Trophoblast cell (in vitro differentiated cells and primary cell): ENCODE measurements around the gene PAPPA.

ENCODE experiments used
- DNase-seq, 2 donors: peaks; one replicate each; pipeline ENCODE4 v3.0.0-alpha.2; 2016
- H2AFZ ChIP-seq: 2 replicates; pipeline ENCODE4 v1.6.1; 2013; ENCODE audit warnings: low read length, moderate library complexity, mild to moderate bottlenecking; ENCODE audit not compliant: insufficient read depth, poor library complexity
- H2AK5ac ChIP-seq: 2 replicates; pipeline ENCODE4 v1.6.1; 2013; ENCODE audit warnings: mild to moderate bottlenecking, low read length
- H2BK120ac ChIP-seq: 2 replicates; pipeline ENCODE4 v1.6.1; 2013; ENCODE audit warnings: low read length, mild to moderate bottlenecking, moderate library complexity; ENCODE audit not compliant: insufficient read depth, poor library complexity
- H2BK12ac ChIP-seq: 2 replicates; pipeline ENCODE4 v1.6.1; 2013; ENCODE audit warnings: mild to moderate bottlenecking, low read length, moderate library complexity
- H2BK5ac ChIP-seq: 2 replicates; pipeline ENCODE4 v1.6.1; 2013; ENCODE audit warnings: low read length, low read depth, moderate library complexity, mild to moderate bottlenecking; ENCODE audit not compliant: poor library complexity
- H3K14ac ChIP-seq: 2 replicates; pipeline ENCODE4 v1.6.1; 2013; ENCODE audit warnings: mild to moderate bottlenecking, low read length
- H3K18ac ChIP-seq: 2 replicates; pipeline ENCODE4 v1.6.1; 2013; ENCODE audit warnings: mild to moderate bottlenecking, low read length
- H3K23ac ChIP-seq: 2 replicates; pipeline ENCODE4 v1.6.1; 2013; ENCODE audit warnings: low read length
- H3K27ac ChIP-seq: 2 replicates; pipeline ENCODE4 v1.5.1; 2013; ENCODE audit warnings: low read depth, mild to moderate bottlenecking, inconsistent platforms, low read length, moderate library complexity
- H3K27me3 ChIP-seq: 2 replicates; pipeline ENCODE4 v1.6.1; 2013; ENCODE audit warnings: inconsistent platforms, mild to moderate bottlenecking, low read length, moderate library complexity; ENCODE audit not compliant: insufficient read depth
- H3K36me3 ChIP-seq, 2 experiments: 1 replicate in 1 of 2; 2 replicates in 1 of 2; pipeline ENCODE4 v1.6.1; 2013; ENCODE audit warnings: low read length in 2 of 2, mild to moderate bottlenecking in 2 of 2, moderate library complexity in 1 of 2; ENCODE audit not compliant: insufficient read depth in 2 of 2, control insufficient read depth in 1 of 2
- H3K4ac ChIP-seq: 2 replicates; pipeline ENCODE4 v1.6.1; 2013; ENCODE audit warnings: low read depth, mild to moderate bottlenecking, low read length, moderate library complexity
- H3K4me1 ChIP-seq, 2 experiments: 1 replicate in 1 of 2; 2 replicates in 1 of 2; pipeline ENCODE4 v1.6.1; 2013; ENCODE audit warnings: low read length in 2 of 2, mild to moderate bottlenecking in 2 of 2, moderate library complexity in 1 of 2; ENCODE audit not compliant: insufficient read depth in 2 of 2, control insufficient read depth in 1 of 2
- H3K4me2 ChIP-seq: 2 replicates; pipeline ENCODE4 v1.6.1; 2013; ENCODE audit warnings: inconsistent platforms, mild to moderate bottlenecking, low read length, moderate library complexity
- H3K4me3 ChIP-seq: 2 replicates; pipeline ENCODE4 v1.5.1; 2013; ENCODE audit warnings: mild to moderate bottlenecking, low read depth, low read length, inconsistent platforms
- H3K79me1 ChIP-seq: one replicate; pipeline ENCODE4 v1.6.1; 2013; ENCODE audit warnings: low read length
- H3K79me2 ChIP-seq: 2 replicates; pipeline ENCODE4 v1.6.1; 2013; ENCODE audit warnings: low read length, mild to moderate bottlenecking; ENCODE audit not compliant: control insufficient read depth, insufficient read depth, poor library complexity
- H3K9ac ChIP-seq: 2 replicates; pipeline ENCODE4 v1.6.1; 2013; ENCODE audit warnings: mild to moderate bottlenecking, low read length
- H3K9me3 ChIP-seq: 2 replicates; pipeline ENCODE4 v1.6.1; 2013; ENCODE audit warnings: low read depth, mild to moderate bottlenecking, control low read depth, inconsistent platforms, low read length; ENCODE audit not compliant: insufficient read depth
- H4K12ac ChIP-seq: 2 replicates; pipeline ENCODE4 v1.6.1; 2013; ENCODE audit warnings: low read depth, mild to moderate bottlenecking, low read length, moderate library complexity
- H4K8ac ChIP-seq: 2 replicates; pipeline ENCODE4 v1.6.1; 2013; ENCODE audit warnings: low read depth, mild to moderate bottlenecking, low read length, moderate library complexity
- H4K91ac ChIP-seq: one replicate; pipeline ENCODE4 v1.6.1; 2013; ENCODE audit warnings: low read depth, mild to moderate bottlenecking, low read length, moderate library complexity
- WGBS: extraction: QIAGEN DNeasy Blood & Tissue Kit; methylation state at CpG from one replicate; pipeline ENCODE4 v1.1.7; 2013; ENCODE audit warnings: missing lambda C conversion rate; ENCODE audit not compliant: insufficient read length, insufficient coverage; ENCODE audit errors: extremely low coverage; 5-methylcytosine and 5-hydroxymethylcytosine counted together

The PAPPA gene

DNA sequence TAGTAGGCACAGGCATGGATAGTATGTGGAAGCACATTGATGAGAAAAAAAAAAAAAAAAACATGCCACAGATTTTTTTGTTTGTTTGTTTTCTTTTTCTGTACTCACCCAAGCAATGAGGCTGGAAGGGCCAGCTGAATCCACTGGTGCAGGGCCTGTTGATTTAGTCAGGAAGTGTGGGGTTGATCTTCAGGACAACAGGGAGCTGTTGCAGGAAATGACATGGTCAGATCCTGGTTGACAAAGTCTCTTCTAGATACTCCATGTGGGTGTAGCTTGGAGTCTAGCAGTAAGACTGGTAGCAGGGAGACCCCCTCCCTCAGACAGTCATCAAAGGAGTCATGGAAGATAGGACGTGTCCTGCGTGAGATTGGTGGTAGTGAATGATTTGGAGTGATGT lies 191.8 kb downstream of the PAPPA start:
- no peak overlapping the region for H3K4me2 ChIP-seq
- H2BK120ac ChIP-seq: no peak overlapping the region
- WGBS: no CpG with 5 or more reads among the region's 2 CpGs
- peaks cover 0 to 6% of the 10 kb centered on the region in 2 experiments for H3K36me3 ChIP-seq
- no peak overlapping the region for H3K23ac ChIP-seq
- H3K27ac ChIP-seq: peak overlapping the region; percentile 51
- no peaks in the 10 kb centered on the region for H3K9me3 ChIP-seq
- H3K4ac ChIP-seq: no peak overlapping the region
- no peaks in the 10 kb centered on the region for H3K79me2 ChIP-seq
- H4K12ac ChIP-seq: no peak overlapping the region
- no peak overlapping the region for H3K18ac ChIP-seq
- peaks cover 4 to 5% of the 10 kb centered on the region in 2 experiments for H3K4me1 ChIP-seq
- no peak overlapping the region for H2BK12ac ChIP-seq
- no peaks in the 10 kb centered on the region for H3K27me3 ChIP-seq
- no peak for DNase-seq
- H2AFZ ChIP-seq: no peak overlapping the region
- H4K8ac ChIP-seq: no peak overlapping the region
- no peak overlapping the region for H3K4me3 ChIP-seq
- no peak overlapping the region for H3K14ac ChIP-seq
- no peak overlapping the region for H2AK5ac ChIP-seq
- H4K91ac ChIP-seq: no peak overlapping the region
- H2BK5ac ChIP-seq: no peak overlapping the region
- no peak overlapping the region for H3K9ac ChIP-seq
- peaks cover 2% of the 10 kb centered on the region for H3K79me1 ChIP-seq

DNA sequence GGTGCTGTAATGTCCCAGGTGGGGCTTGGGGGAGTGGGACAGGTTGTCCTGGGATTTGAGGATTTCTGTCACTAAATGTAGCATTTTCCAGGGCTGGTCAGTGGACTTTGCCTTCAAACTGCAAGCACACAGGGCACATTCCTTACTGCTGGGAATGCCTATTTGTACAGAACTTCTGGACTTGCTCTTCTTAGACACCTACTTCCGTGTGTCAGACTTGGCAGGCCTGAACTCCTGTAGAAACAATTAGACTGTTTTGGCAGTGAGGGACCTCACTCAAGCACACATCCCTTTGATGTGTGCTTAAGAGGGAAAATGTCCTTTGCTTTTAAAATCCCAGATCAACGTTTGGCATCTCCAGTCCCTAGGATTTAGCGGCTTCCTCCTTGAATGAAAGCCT lies 192.2 kb downstream of the PAPPA start:
- peak overlapping the region; percentile 51 for H3K27ac ChIP-seq
- no peak for DNase-seq
- no CpG with 5 or more reads among the region's 3 CpGs for WGBS

DNA sequence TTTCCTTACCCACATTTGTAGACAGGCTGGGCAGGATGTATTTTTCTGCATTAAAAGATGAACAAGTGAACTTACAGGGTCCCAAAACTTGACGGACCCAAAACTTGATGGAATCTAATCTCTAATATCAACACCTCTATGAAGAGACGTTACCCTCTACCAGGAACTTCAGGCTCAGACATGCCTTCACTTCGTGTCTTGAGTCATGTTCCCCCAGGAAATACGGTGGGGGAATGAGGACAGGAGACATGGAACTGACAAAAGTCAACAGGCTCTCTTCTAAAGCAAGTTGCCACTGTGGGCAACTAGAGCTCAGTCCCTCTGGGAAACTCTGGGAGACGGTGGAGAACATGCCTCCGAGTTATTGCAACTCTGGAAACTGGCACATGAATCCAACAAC lies 196.1 kb downstream of the PAPPA start:
- no peaks in the 10 kb centered on the region for H3K9me3 ChIP-seq
- no peak overlapping the region for H2BK120ac ChIP-seq
- H3K79me1 ChIP-seq: peaks cover 2% of the 10 kb centered on the region
- no peak overlapping the region for H3K18ac ChIP-seq
- no peak overlapping the region for H3K27ac ChIP-seq
- peaks cover 0 to 11% of the 10 kb centered on the region in 2 experiments for H3K36me3 ChIP-seq
- no peak for DNase-seq
- H4K12ac ChIP-seq: no peak overlapping the region
- H3K14ac ChIP-seq: no peak overlapping the region
- H3K4me3 ChIP-seq: no peak overlapping the region
- peaks cover 4 to 5% of the 10 kb centered on the region in 2 experiments for H3K4me1 ChIP-seq
- no CpG with 5 or more reads among the region's 6 CpGs for WGBS
- no peak overlapping the region for H3K4ac ChIP-seq
- no peaks in the 10 kb centered on the region for H3K27me3 ChIP-seq
- no peaks in the 10 kb centered on the region for H3K79me2 ChIP-seq
- H2BK5ac ChIP-seq: no peak overlapping the region
- no peak overlapping the region for H3K23ac ChIP-seq
- H2BK12ac ChIP-seq: no peak overlapping the region
- H4K8ac ChIP-seq: no peak overlapping the region
- H3K9ac ChIP-seq: no peak overlapping the region
- H2AFZ ChIP-seq: no peak overlapping the region
- H3K4me2 ChIP-seq: no peak overlapping the region
- no peak overlapping the region for H2AK5ac ChIP-seq
- no peak overlapping the region for H4K91ac ChIP-seq

More for the DNA sequence above, 192.2 kb downstream of the PAPPA start:
- Histone ChIP-seq H3K27me3 (no peaks in the 10 kb centered on the region), H3K14ac (no peak overlapping the region), H3K23ac (no peak overlapping the region), H2BK5ac (no peak overlapping the region), H3K79me2 (no peaks in the 10 kb centered on the region), H2BK120ac (no peak overlapping the region), H2AFZ (no peak overlapping the region), H3K18ac (no peak overlapping the region), H3K36me3 (peaks cover 0 to 6% of the 10 kb centered on the region in 2 experiments), H3K4me1 (peaks cover 4 to 5% of the 10 kb centered on the region in 2 experiments), H3K4ac (no peak overlapping the region), H4K8ac (no peak overlapping the region), H4K12ac (no peak overlapping the region), H3K4me2 (no peak overlapping the region), H2BK12ac (no peak overlapping the region), H3K4me3 (no peak overlapping the region), H3K9me3 (no peaks in the 10 kb centered on the region), H3K79me1 (peaks cover 2% of the 10 kb centered on the region), H4K91ac (no peak overlapping the region), H2AK5ac (no peak overlapping the region), H3K9ac (no peak overlapping the region)

DNA sequence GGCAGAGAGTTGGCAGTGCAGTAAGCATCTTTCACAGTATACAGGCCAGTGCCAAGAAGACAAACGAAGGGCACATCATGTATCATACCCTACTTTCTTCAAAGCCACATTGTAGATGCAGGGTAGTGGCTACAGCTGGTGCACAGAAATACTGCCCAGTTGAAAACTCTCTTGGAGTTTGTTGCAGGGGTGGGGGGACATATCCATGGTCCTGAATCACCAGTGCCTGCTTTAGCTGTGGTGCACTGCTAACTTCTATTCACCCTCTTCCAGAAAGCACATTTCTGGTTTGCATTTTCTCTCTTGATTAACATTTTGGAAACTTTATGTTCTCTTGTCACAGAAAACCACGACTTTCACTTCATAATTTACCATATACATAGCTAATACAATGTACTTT lies 196.6 kb downstream of the PAPPA start:
- no peaks in the 10 kb centered on the region for H3K9me3 ChIP-seq
- no peak overlapping the region for H4K91ac ChIP-seq
- no peaks in the 10 kb centered on the region for H3K27me3 ChIP-seq
- WGBS: no CpG with 5 or more reads among the region's 2 CpGs
- H3K18ac ChIP-seq: no peak overlapping the region
- no peak overlapping the region for H2BK12ac ChIP-seq
- H4K12ac ChIP-seq: no peak overlapping the region
- no peak overlapping the region for H3K27ac ChIP-seq
- no peak overlapping the region for H3K4me2 ChIP-seq
- H3K79me2 ChIP-seq: no peaks in the 10 kb centered on the region
- no peak overlapping the region for H3K4me3 ChIP-seq
- no peak for DNase-seq
- H3K9ac ChIP-seq: no peak overlapping the region
- no peak overlapping the region for H3K4ac ChIP-seq
- H2BK120ac ChIP-seq: no peak overlapping the region
- H3K4me1 ChIP-seq: peaks cover 4 to 5% of the 10 kb centered on the region in 2 experiments
- no peak overlapping the region for H2BK5ac ChIP-seq
- peaks cover under 1 to 11% of the 10 kb centered on the region in 2 experiments for H3K36me3 ChIP-seq
- H2AFZ ChIP-seq: no peak overlapping the region
- no peak overlapping the region for H4K8ac ChIP-seq
- H3K14ac ChIP-seq: no peak overlapping the region
- H3K23ac ChIP-seq: no peak overlapping the region
- H2AK5ac ChIP-seq: no peak overlapping the region
- peaks cover 2% of the 10 kb centered on the region for H3K79me1 ChIP-seq
